Right forelimb (tissue), 1 donor: ENCODE data around the gene CCL20.
"Not testable (repeated sequence)": the region's sequence is repeated elsewhere in the genome, so short reads cannot be mapped to it uniquely, and the experiment has no call there.

ENCODE experiments used
- DNase-seq: peaks from one replicate; pipeline ENCODE4 v3.0.0-alpha.2; 2018

CCL20 gene

GRCh38 chr2:227834916-227835650 is 21.4 kb downstream of the CCL20 start:
- no peak for DNase-seq

GRCh38 chr2:227839339-227840129 is 25.9 kb downstream of the CCL20 start:
- DNase-seq = not testable (repeated sequence)

- no peak for DNase-seq
Measured at GRCh38 chr2:227846831-227847230, 33.2 kb downstream of the CCL20 start.

- DNase-seq = no peak
Measured at GRCh38 chr2:227848146-227848545, 34.5 kb downstream of the CCL20 start.

- DNase-seq = no peak
Measured at GRCh38 chr2:227848586-227848985, 34.9 kb downstream of the CCL20 start.

- DNase-seq = no peak
Measured at GRCh38 chr2:227849906-227850305, 36.3 kb downstream of the CCL20 start.

GRCh38 chr2:227853204-227853629 is 39.6 kb downstream of the CCL20 start:
- no peak for DNase-seq

GRCh38 chr2:227853765-227854271 is 40.2 kb downstream of the CCL20 start:
- DNase-seq = no peak

GRCh38 chr2:227855440-227855839 is 41.8 kb downstream of the CCL20 start:
- DNase-seq = no peak

GRCh38 chr2:227856697-227857096 is 43.1 kb downstream of the CCL20 start:
- DNase-seq = no peak

- DNase-seq = no peak
Measured at GRCh38 chr2:227860221-227860641, 46.6 kb downstream of the CCL20 start.

- DNase-seq = no peak
Measured at GRCh38 chr2:227861011-227861410, 47.4 kb downstream of the CCL20 start.

GRCh38 chr2:227862227-227862740 is 48.6 kb downstream of the CCL20 start:
- DNase-seq = no peak

- no peak for DNase-seq
Measured at GRCh38 chr2:227862741-227863588, 49.3 kb downstream of the CCL20 start.

GRCh38 chr2:227864161-227864756 is 50.6 kb downstream of the CCL20 start:
- no peak for DNase-seq

GRCh38 chr2:227865291-227865690 is 51.6 kb downstream of the CCL20 start:
- DNase-seq = no peak
